Neuronal stem cell (in vitro differentiated cells): ENCODE data around the gene CAVIN3. TPM values are rescaled to one million over a fixed set of nuclear protein-coding genes. Genes with fewer than 3 reads are reported as not detected.

Experiments
- DNase-seq: peaks from one replicate; pipeline ENCODE4 v3.0.0-alpha.2; 2013; ENCODE audit warnings: low spot score
- H2AFZ ChIP-seq: one replicate; pipeline ENCODE4 v1.6.1; 2013; ENCODE audit warnings: mild to moderate bottlenecking, low read length, inconsistent platforms
- H2AK5ac ChIP-seq: 2 replicates; pipeline ENCODE4 v1.6.1; 2013; ENCODE audit warnings: low read depth, mild to moderate bottlenecking, inconsistent platforms, low read length, moderate library complexity, mixed read lengths
- H2BK120ac ChIP-seq: 2 replicates; pipeline ENCODE4 v1.6.1; 2013; ENCODE audit warnings: low read depth, mild to moderate bottlenecking, inconsistent platforms, low read length, moderate library complexity, mixed read lengths
- H2BK12ac ChIP-seq: one replicate; pipeline ENCODE4 v1.6.1; 2013; ENCODE audit warnings: low read length, inconsistent platforms
- H2BK15ac ChIP-seq: 2 replicates; pipeline ENCODE4 v1.6.1; 2013; ENCODE audit warnings: mild to moderate bottlenecking, low read length, inconsistent platforms, mixed read lengths
- H2BK5ac ChIP-seq: one replicate; pipeline ENCODE4 v1.6.1; 2013; ENCODE audit warnings: inconsistent platforms, mild to moderate bottlenecking, low read length, moderate library complexity
- H3K14ac ChIP-seq: one replicate; pipeline ENCODE4 v1.6.1; 2013; ENCODE audit warnings: low read length, inconsistent platforms
- H3K18ac ChIP-seq: 2 replicates; pipeline ENCODE4 v1.6.1; 2013; ENCODE audit warnings: low read length, inconsistent platforms
- H3K23ac ChIP-seq: 2 replicates; pipeline ENCODE4 v1.6.1; 2013; ENCODE audit warnings: low read depth, mild to moderate bottlenecking, mixed read lengths, low read length, inconsistent platforms; ENCODE audit not compliant: poor library complexity
- H3K27ac ChIP-seq: replicated peaks from 3 replicates; pipeline ENCODE4 v1.5.1; 2013; ENCODE audit warnings: low read length, inconsistent platforms
- H3K27me3 ChIP-seq, 3 experiments: 2 replicates each; pipeline ENCODE4 v1.6.1; 2013; ENCODE audit warnings: low read length in 3 of 3, mild to moderate bottlenecking in 2 of 3, inconsistent platforms in 1 of 3, low read depth in 1 of 3, mixed read lengths in 1 of 3, moderate library complexity in 1 of 3; ENCODE audit not compliant: control insufficient read depth in 3 of 3, insufficient read depth in 3 of 3
- H3K36me3 ChIP-seq, 2 donors: replicated peaks in 1 of 2; 2 replicates each; pipeline ENCODE4 v1.6.1; 2013; ENCODE audit warnings: low read length in 2 of 2; ENCODE audit not compliant: control insufficient read depth in 2 of 2, insufficient read depth in 2 of 2
- H3K4ac ChIP-seq: 2 replicates; pipeline ENCODE4 v1.6.1; 2013; ENCODE audit warnings: inconsistent platforms, mild to moderate bottlenecking, low read length, moderate library complexity
- H3K4me1 ChIP-seq, 2 donors: 1 replicate in 1 of 2; 2 replicates in 1 of 2; pipeline ENCODE4 v1.6.1; 2013; ENCODE audit warnings: low read length in 2 of 2, low read depth in 1 of 2; ENCODE audit not compliant: control insufficient read depth in 2 of 2, insufficient read depth in 1 of 2
- H3K4me2 ChIP-seq: one replicate; pipeline ENCODE4 v1.6.1; 2013; ENCODE audit warnings: mild to moderate bottlenecking, low read length, inconsistent platforms; ENCODE audit not compliant: insufficient read depth, poor library complexity, severe bottlenecking
- H3K4me3 ChIP-seq, 2 donors: 2 replicates each; pipeline ENCODE4 v1.5.1; 2013; ENCODE audit warnings: low read length in 2 of 2, mild to moderate bottlenecking in 2 of 2, inconsistent platforms in 1 of 2, moderate library complexity in 1 of 2
- H3K79me1 ChIP-seq: one replicate; pipeline ENCODE4 v1.6.1; 2013; ENCODE audit warnings: low read depth, mild to moderate bottlenecking, inconsistent platforms, low read length, moderate library complexity
- H3K9ac ChIP-seq: one replicate; pipeline ENCODE4 v1.6.1; 2013; ENCODE audit warnings: mild to moderate bottlenecking, low read depth, low read length, inconsistent platforms; ENCODE audit not compliant: poor library complexity
- H3K9me3 ChIP-seq, 2 donors: replicated peaks in 1 of 2; 2 replicates each; pipeline versions ENCODE3 to v1.6.1; 2013; ENCODE audit warnings: low read length in 2 of 2, mild to moderate bottlenecking in 2 of 2, inconsistent platforms in 1 of 2, low read depth in 1 of 2, mixed read lengths in 1 of 2, moderate library complexity in 1 of 2; ENCODE audit not compliant: control insufficient read depth in 2 of 2, insufficient read depth in 1 of 2
- H4K8ac ChIP-seq: one replicate; pipeline ENCODE4 v1.6.1; 2013; ENCODE audit warnings: low read depth, mild to moderate bottlenecking, inconsistent platforms, low read length, moderate library complexity
- H4K91ac ChIP-seq: one replicate; pipeline ENCODE4 v1.6.1; 2013; ENCODE audit warnings: low read length, low read depth, mild to moderate bottlenecking, inconsistent platforms; ENCODE audit not compliant: poor library complexity
- WGBS, 2 donors: extraction: QIAGEN DNeasy Blood & Tissue Kit; methylation state at CpG; one replicate each; pipeline ENCODE4 v1.1.7; 2013; ENCODE audit warnings: missing lambda C conversion rate in 2 of 2, mixed read lengths in 1 of 2; ENCODE audit not compliant: insufficient read length in 2 of 2, insufficient replicate concordance in 1 of 2; ENCODE audit errors: extremely low coverage in 2 of 2; 5-methylcytosine and 5-hydroxymethylcytosine counted together
- polyA plus RNA-seq, 2 experiments: library from polyadenylated mRNA; stranded (reverse); fragments of 200-250 nt; gene quantifications; one replicate each; pipeline ENCODE4 v1.2.3, GENCODE V29; 2013

CAVIN3 gene
- 11.2 TPM for polyA plus RNA-seq (2013, experiment 1 of 2)
- polyA plus RNA-seq (2013, experiment 2 of 2): 11.2 TPM

GRCh38 chr11:6320411-6321155 is at the start of gene CAVIN3:
Gene CAVIN3, minus strand, starts transcription at chr11:6320501. Its CDS starts 25 bp downstream, at chr11:6320476.
- Histone ChIP-seq H2AFZ (peak within 1 kb of the TSS; percentile 59), H2BK120ac (peak within 1 kb of the TSS; percentile 95), H4K91ac (peak within 1 kb of the TSS; percentile 99), H3K9ac (peak within 1 kb of the TSS; percentile 99), H3K18ac (peak within 1 kb of the TSS; percentile 100), H2BK5ac (peak within 1 kb of the TSS; percentile 96), H3K36me3 (no peaks in the 10 kb centered on the region), H3K4me2 (peak within 1 kb of the TSS; percentile 82), H3K4me1 (peaks cover 0 to 29% of the 10 kb centered on the region in 2 donors), H2AK5ac (peak within 1 kb of the TSS; percentile 82), H3K4me3 (peak within 1 kb of the TSS in 1 of 2 donors; percentile 78), H3K27me3 (peaks cover 0 to 28% (median 1%) of the 10 kb centered on the region in 3 experiments), H3K27ac (peak within 1 kb of the TSS; percentile 96), H3K14ac (peak within 1 kb of the TSS; percentile 100), H3K9me3 (no peaks in the 10 kb centered on the region), H4K8ac (peak within 1 kb of the TSS; percentile 99), H3K23ac (peak within 1 kb of the TSS; percentile 99), H3K4ac (peak within 1 kb of the TSS; percentile 97), H2BK15ac (peak within 1 kb of the TSS; percentile 98), H2BK12ac (peak within 1 kb of the TSS; percentile 88), H3K79me1 (no peaks in the 10 kb centered on the region)
- peak; percentile 59 for DNase-seq
- no CpG with 5 or more reads among the region's 44 CpGs for WGBS, 2 donors

- DNase-seq: no peak
- no peak overlapping the region for H3K4me3 ChIP-seq
- no peak overlapping the region for H2BK5ac ChIP-seq
- H4K8ac ChIP-seq: no peak overlapping the region
- no peak overlapping the region for H4K91ac ChIP-seq
- H2BK120ac ChIP-seq: no peak overlapping the region
- no peak overlapping the region for H3K4me2 ChIP-seq
- H3K14ac ChIP-seq: no peak overlapping the region
- H3K79me1 ChIP-seq: no peaks in the 10 kb centered on the region
- no peaks in the 10 kb centered on the region for H3K4me1 ChIP-seq
- no peak overlapping the region for H2BK15ac ChIP-seq
- no peak overlapping the region for H3K4ac ChIP-seq
- H3K27ac ChIP-seq: no peak overlapping the region
- WGBS, 2 donors: no CpG with 5 or more reads among the region's 2 CpGs
- H2AFZ ChIP-seq: no peak overlapping the region
- H3K27me3 ChIP-seq: peaks cover 0 to 23% (median 0%) of the 10 kb centered on the region in 3 experiments
- no peaks in the 10 kb centered on the region for H3K36me3 ChIP-seq
- no peak overlapping the region for H2AK5ac ChIP-seq
- H2BK12ac ChIP-seq: no peak overlapping the region
- H3K9me3 ChIP-seq: no peaks in the 10 kb centered on the region
- H3K18ac ChIP-seq: no peak overlapping the region
- H3K23ac ChIP-seq: no peak overlapping the region
- no peak overlapping the region for H3K9ac ChIP-seq
Measured at GRCh38 chr11:6365659-6366058, 45.4 kb upstream of the CAVIN3 start.

- Histone ChIP-seq H3K4me2 (no peak overlapping the region), H3K4me1 (no peaks in the 10 kb centered on the region), H3K27me3 (peaks cover 0 to 24% (median 0%) of the 10 kb centered on the region in 3 experiments), H3K18ac (peak overlapping the region; percentile 4), H3K27ac (no peak overlapping the region), H3K9ac (no peak overlapping the region), H4K91ac (no peak overlapping the region), H3K36me3 (no peaks in the 10 kb centered on the region), H2AFZ (no peak overlapping the region), H3K14ac (no peak overlapping the region), H3K23ac (no peak overlapping the region), H3K9me3 (no peaks in the 10 kb centered on the region), H3K4ac (no peak overlapping the region), H3K79me1 (no peaks in the 10 kb centered on the region), H2BK15ac (no peak overlapping the region), H4K8ac (no peak overlapping the region), H2AK5ac (no peak overlapping the region), H2BK120ac (no peak overlapping the region), H3K4me3 (no peak overlapping the region), H2BK12ac (peak overlapping the region; percentile 51), H2BK5ac (no peak overlapping the region)
- no CpG with 5 or more reads among the region's 6 CpGs for WGBS, 2 donors
- DNase-seq: peak; percentile 62
Measured at GRCh38 chr11:6362873-6363678, 42.8 kb upstream of the CAVIN3 start.
